Liver (tissue), 9 donors: ENCODE results near the gene IGF1. TPM values are rescaled to one million over a fixed set of nuclear protein-coding genes. Genes with fewer than 3 reads are reported as not detected.

Experiments used
- DNase-seq: peaks from one replicate; pipeline ENCODE4 v3.0.0-alpha.2; 2017; ENCODE audit warnings: low spot score
- H3K27ac ChIP-seq, 2 donors: one replicate each; pipeline ENCODE4 v1.7.0; 2013; ENCODE audit warnings: inconsistent platforms in 2 of 2, low read length in 2 of 2, control low read depth in 1 of 2, low read depth in 1 of 2, mild to moderate bottlenecking in 1 of 2
- H3K27me3 ChIP-seq, 4 donors: one replicate each; pipeline versions ENCODE4 v1.6.1 to v1.7.0; 2013; ENCODE audit warnings: low read length in 3 of 4, inconsistent platforms in 1 of 4, mild to moderate bottlenecking in 1 of 4, moderate library complexity in 1 of 4; ENCODE audit not compliant: control insufficient read depth in 4 of 4, insufficient read depth in 4 of 4
- H3K36me3 ChIP-seq, 4 donors: one replicate each; pipeline versions ENCODE4 v1.6.1 to v1.7.0; 2013; ENCODE audit warnings: low read length in 3 of 4, mild to moderate bottlenecking in 3 of 4, low read depth in 1 of 4, moderate library complexity in 1 of 4; ENCODE audit not compliant: control insufficient read depth in 4 of 4, insufficient read depth in 3 of 4
- H3K4me1 ChIP-seq, 4 donors: one replicate each; pipeline versions ENCODE4 v1.6.1 to v1.7.0; 2013; ENCODE audit warnings: low read length in 3 of 4, mild to moderate bottlenecking in 3 of 4, moderate library complexity in 1 of 4; ENCODE audit not compliant: control insufficient read depth in 4 of 4, insufficient read depth in 4 of 4
- H3K4me3 ChIP-seq, 3 donors: one replicate each; pipeline versions ENCODE4 v1.6.1 to v1.7.0; 2013; ENCODE audit warnings: low read length in 3 of 3, control low read depth in 1 of 3, low read depth in 1 of 3, mild to moderate bottlenecking in 1 of 3
- H3K9ac ChIP-seq, 2 donors: one replicate each; pipeline ENCODE4 v1.7.0; 2013; ENCODE audit warnings: low read length in 2 of 2, mild to moderate bottlenecking in 2 of 2, moderate library complexity in 2 of 2, control low read depth in 1 of 2, low read depth in 1 of 2
- H3K9me3 ChIP-seq, 4 donors: one replicate each; pipeline versions ENCODE4 v1.6.1 to v1.7.0; 2013; ENCODE audit warnings: low read length in 3 of 4; ENCODE audit not compliant: control insufficient read depth in 4 of 4
- ATF3 ChIP-seq: IDR thresholded peaks from 2 replicates; pipeline ENCODE4 v1.6.1; 2016; ENCODE audit warnings: antibody characterized with exemption
- CTCF ChIP-seq: fragments of 150-350 bp; IDR thresholded peaks from 2 replicates; pipeline ENCODE4 v1.5.1; 2017; ENCODE audit warnings: improper control_type of control experiment, low read depth, low read length; ENCODE audit not compliant: missing input control
- EGR1 ChIP-seq, 2 donors: IDR thresholded peaks; 2 replicates each; pipeline ENCODE4 v1.6.1; 2016 to 2018; ENCODE audit warnings: antibody characterized with exemption in 2 of 2, low read depth in 2 of 2
- FOXA1 ChIP-seq: IDR thresholded peaks from 2 replicates; pipeline ENCODE4 v1.6.1; 2016; ENCODE audit warnings: antibody characterized with exemption
- FOXA2 ChIP-seq: IDR thresholded peaks from 2 replicates; pipeline ENCODE4 v1.6.1; 2016; ENCODE audit warnings: antibody characterized with exemption
- HNF4A ChIP-seq, 2 donors: conservative IDR thresholded peaks; 2 replicates each; pipeline ENCODE4 v1.6.1; 2016; ENCODE audit warnings: antibody characterized with exemption in 2 of 2, mild to moderate bottlenecking in 2 of 2
- HNF4G ChIP-seq: IDR thresholded peaks from 2 replicates; pipeline ENCODE4 v1.6.1; 2016; ENCODE audit warnings: antibody characterized with exemption
- JUND ChIP-seq, 2 donors: IDR thresholded peaks; 2 replicates each; pipeline ENCODE4 v1.6.1; 2016; ENCODE audit warnings: antibody characterized with exemption in 2 of 2
- MAX ChIP-seq: IDR thresholded peaks from 2 replicates; pipeline ENCODE4 v1.6.1; 2016; ENCODE audit warnings: antibody characterized with exemption
- RAD21 ChIP-seq, 2 donors: IDR thresholded peaks; 2 replicates each; pipeline ENCODE4 v1.6.1; 2016; ENCODE audit warnings: antibody characterized with exemption in 2 of 2, mild to moderate bottlenecking in 2 of 2
- RXRA ChIP-seq, 2 donors: IDR thresholded peaks; 2 replicates each; pipeline ENCODE4 v1.6.1; 2017 to 2018; ENCODE audit warnings: antibody characterized with exemption in 2 of 2, mild to moderate bottlenecking in 1 of 2
- SP1 ChIP-seq: IDR thresholded peaks from 2 replicates; pipeline ENCODE4 v1.6.1; 2018; ENCODE audit warnings: antibody characterized with exemption, mild to moderate bottlenecking
- YY1 ChIP-seq: IDR thresholded peaks from 2 replicates; pipeline ENCODE4 v1.6.1; 2016; ENCODE audit warnings: antibody characterized with exemption, mild to moderate bottlenecking
- WGBS: extraction: QIAGEN DNeasy Blood & Tissue Kit; methylation state at CpG from one replicate; pipeline ENCODE4 v1.1.7; 2013; 5-methylcytosine and 5-hydroxymethylcytosine counted together
- polyA plus RNA-seq, 2 donors: library from polyadenylated mRNA; stranded (reverse) in 1 of 2; unstranded in 1 of 2; fragments of 200-250 nt in 1 of 2; fragments of >200 nt in 1 of 2; fragmentation: Nextera tagmentation in 1 of 2; extraction: Ambion mirVana in 1 of 2; gene quantifications; one replicate each; pipeline versions ENCODE4 v1.2.1 to v1.2.3, GENCODE V29; 2013 to 2015
- total RNA-seq, 2 donors: library from RNA; depleted of rRNA; stranded (reverse); fragments of >200 nt; gene quantifications; one replicate each; pipeline ENCODE4 v1.2.3, GENCODE V29; 2014
- TF ChIP-seq, protein P1 (sequence below): IDR thresholded peaks from 2 replicates; pipeline ENCODE4 v1.6.1; 2016; ENCODE audit warnings: antibody characterized with exemption
- TF ChIP-seq, protein P2 (sequence below): IDR thresholded peaks from 2 replicates; pipeline ENCODE4 v1.6.1; 2016; ENCODE audit warnings: antibody characterized with exemption, mild to moderate bottlenecking
- donor health status: healthy.
- donor health status: healthy.
- donor health status: healthy.
- donor health status: healthy.
- donor health status: healthy.

IGF1 gene
- total and polyA plus RNA-seq, 4 donors: 0.61 to 118 (median 33.3) TPM

GRCh38 chr12:102487226-102487625 lies 6.9 kb upstream of the IGF1 start (continued):
- TF ChIP-seq, protein P1, sequence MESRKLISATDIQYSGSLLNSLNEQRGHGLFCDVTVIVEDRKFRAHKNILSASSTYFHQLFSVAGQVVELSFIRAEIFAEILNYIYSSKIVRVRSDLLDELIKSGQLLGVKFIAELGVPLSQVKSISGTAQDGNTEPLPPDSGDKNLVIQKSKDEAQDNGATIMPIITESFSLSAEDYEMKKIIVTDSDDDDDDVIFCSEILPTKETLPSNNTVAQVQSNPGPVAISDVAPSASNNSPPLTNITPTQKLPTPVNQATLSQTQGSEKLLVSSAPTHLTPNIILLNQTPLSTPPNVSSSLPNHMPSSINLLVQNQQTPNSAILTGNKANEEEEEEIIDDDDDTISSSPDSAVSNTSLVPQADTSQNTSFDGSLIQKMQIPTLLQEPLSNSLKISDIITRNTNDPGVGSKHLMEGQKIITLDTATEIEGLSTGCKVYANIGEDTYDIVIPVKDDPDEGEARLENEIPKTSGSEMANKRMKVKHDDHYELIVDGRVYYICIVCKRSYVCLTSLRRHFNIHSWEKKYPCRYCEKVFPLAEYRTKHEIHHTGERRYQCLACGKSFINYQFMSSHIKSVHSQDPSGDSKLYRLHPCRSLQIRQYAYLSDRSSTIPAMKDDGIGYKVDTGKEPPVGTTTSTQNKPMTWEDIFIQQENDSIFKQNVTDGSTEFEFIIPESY: no peak
- TF ChIP-seq EGR1 (IDR thresholded peaks at IDR 0.05; ENCODE audit: low read depth in 2 of 2): no peak
- no peak for TF ChIP-seq SP1

- Histone ChIP-seq H3K27ac (no peak overlapping the region), H3K4me1 (peaks cover 5 to 27% (median 14%) of the 10 kb centered on the region in 4 donors), H3K36me3 (no peaks in the 10 kb centered on the region), H3K4me3 (no peak overlapping the region), H3K27me3 (no peaks in the 10 kb centered on the region), H3K9ac (no peak overlapping the region), H3K9me3 (peaks cover 0 to 6% (median 0%) of the 10 kb centered on the region in 4 donors)
- DNase-seq: no peak
- 36% methylated on average over 2 of the region's 2 CpGs for WGBS
- TF ChIP-seq RXRA (IDR thresholded peaks at IDR 0.05) (peak; percentile 35 to 65), JUND (IDR thresholded peaks at IDR 0.05) (peak in 1 of 2 donors; percentile 40), HNF4A (conservative IDR thresholded peaks at IDR 0.05) (peak; percentile 39 to 63), RAD21 (IDR thresholded peaks at IDR 0.05) (peak; percentile 43 to 55), YY1 (peak; percentile 28), FOXA1 (peak; percentile 93), CTCF (no peak), EGR1 (IDR thresholded peaks at IDR 0.05; ENCODE audit: low read depth in 2 of 2) (no peak), FOXA2 (peak; percentile 95), MAX (peak; percentile 41)
- TF ChIP-seq, protein P2, sequence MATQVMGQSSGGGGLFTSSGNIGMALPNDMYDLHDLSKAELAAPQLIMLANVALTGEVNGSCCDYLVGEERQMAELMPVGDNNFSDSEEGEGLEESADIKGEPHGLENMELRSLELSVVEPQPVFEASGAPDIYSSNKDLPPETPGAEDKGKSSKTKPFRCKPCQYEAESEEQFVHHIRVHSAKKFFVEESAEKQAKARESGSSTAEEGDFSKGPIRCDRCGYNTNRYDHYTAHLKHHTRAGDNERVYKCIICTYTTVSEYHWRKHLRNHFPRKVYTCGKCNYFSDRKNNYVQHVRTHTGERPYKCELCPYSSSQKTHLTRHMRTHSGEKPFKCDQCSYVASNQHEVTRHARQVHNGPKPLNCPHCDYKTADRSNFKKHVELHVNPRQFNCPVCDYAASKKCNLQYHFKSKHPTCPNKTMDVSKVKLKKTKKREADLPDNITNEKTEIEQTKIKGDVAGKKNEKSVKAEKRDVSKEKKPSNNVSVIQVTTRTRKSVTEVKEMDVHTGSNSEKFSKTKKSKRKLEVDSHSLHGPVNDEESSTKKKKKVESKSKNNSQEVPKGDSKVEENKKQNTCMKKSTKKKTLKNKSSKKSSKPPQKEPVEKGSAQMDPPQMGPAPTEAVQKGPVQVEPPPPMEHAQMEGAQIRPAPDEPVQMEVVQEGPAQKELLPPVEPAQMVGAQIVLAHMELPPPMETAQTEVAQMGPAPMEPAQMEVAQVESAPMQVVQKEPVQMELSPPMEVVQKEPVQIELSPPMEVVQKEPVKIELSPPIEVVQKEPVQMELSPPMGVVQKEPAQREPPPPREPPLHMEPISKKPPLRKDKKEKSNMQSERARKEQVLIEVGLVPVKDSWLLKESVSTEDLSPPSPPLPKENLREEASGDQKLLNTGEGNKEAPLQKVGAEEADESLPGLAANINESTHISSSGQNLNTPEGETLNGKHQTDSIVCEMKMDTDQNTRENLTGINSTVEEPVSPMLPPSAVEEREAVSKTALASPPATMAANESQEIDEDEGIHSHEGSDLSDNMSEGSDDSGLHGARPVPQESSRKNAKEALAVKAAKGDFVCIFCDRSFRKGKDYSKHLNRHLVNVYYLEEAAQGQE: no peak
Measured at GRCh38 chr12:102486153-102486552, 5.8 kb upstream of the IGF1 start.

DNA sequence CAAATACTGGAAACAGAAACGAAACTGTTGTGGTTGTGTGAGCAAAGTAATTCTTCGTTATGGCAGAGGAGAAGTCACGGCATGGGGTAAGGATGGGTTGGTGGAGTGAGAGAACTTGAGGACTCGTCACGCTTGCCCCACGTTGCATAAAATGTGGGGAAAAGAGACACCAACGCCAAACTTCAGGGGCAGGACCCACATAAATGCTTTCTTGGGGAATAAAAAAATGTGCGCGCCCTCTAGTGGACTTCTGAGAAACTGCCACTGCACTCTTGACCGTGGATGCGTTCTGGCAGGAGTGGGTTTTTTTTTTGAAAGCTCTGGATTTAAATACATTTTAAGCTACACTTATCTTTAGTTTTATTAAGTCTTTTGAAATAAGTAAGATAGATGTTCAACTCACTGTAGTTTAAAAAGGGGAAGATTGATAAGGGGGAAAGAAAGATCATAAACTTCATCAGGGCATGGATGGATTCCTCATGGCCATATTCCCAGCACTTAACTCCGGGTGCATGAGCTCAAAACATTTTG lies 4.1 kb upstream of the IGF1 start:
- Histone ChIP-seq H3K27ac (peak overlapping the region in 1 of 2 donors; percentile 46), H3K27me3 (no peaks in the 10 kb centered on the region), H3K4me1 (peaks cover 5 to 36% (median 20%) of the 10 kb centered on the region in 4 donors), H3K9me3 (peaks cover 0 to 6% (median 0%) of the 10 kb centered on the region in 4 donors), H3K36me3 (no peaks in the 10 kb centered on the region), H3K9ac (peak overlapping the region in 1 of 2 donors; percentile 74), H3K4me3 (peak overlapping the region; percentile 16 to 51 (median 44))
- WGBS: 8% methylated on average over 12 of the region's 12 CpGs
- peak; percentile 47 for DNase-seq
- TF ChIP-seq YY1: peak; percentile 32
- TF ChIP-seq EGR1 (IDR thresholded peaks at IDR 0.05; ENCODE audit: low read depth in 2 of 2): no peak
- TF ChIP-seq, protein P2: no peak
- peak; percentile 94 for TF ChIP-seq CTCF
- no peak for TF ChIP-seq JUND (IDR thresholded peaks at IDR 0.05)
- TF ChIP-seq SP1: no peak
- no peak for TF ChIP-seq ATF3
- TF ChIP-seq FOXA1: no peak
- TF ChIP-seq RXRA (IDR thresholded peaks at IDR 0.05): peak; percentile 24 to 35
- peak; percentile 9 for TF ChIP-seq HNF4G
